GM18873 (cell line): ENCODE measurements around the gene FNDC11.
"Not testable (repeated sequence)": the region's sequence is repeated elsewhere in the genome, so short reads cannot be mapped to it uniquely, and the experiment has no call there.

Source experiments
- ATAC-seq: cut with Tn5 transposase; IDR thresholded peaks from one replicate; pipeline ENCODE4 v1.9.1; 2021; ENCODE audit warnings: mild to moderate bottlenecking, moderate library complexity, moderate number of reproducible peaks; ENCODE audit not compliant: unreplicated experiment, low FRiP score

FNDC11 gene, protein sequence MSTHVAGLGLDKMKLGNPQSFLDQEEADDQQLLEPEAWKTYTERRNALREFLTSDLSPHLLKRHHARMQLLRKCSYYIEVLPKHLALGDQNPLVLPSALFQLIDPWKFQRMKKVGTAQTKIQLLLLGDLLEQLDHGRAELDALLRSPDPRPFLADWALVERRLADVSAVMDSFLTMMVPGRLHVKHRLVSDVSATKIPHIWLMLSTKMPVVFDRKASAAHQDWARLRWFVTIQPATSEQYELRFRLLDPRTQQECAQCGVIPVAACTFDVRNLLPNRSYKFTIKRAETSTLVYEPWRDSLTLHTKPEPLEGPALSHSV

GRCh38 chr20:63553933-63554290, at the start of gene FNDC11:
Gene FNDC11, plus strand, starts transcription at chr20:63554159. Its CDS starts 1,505 bp downstream, at chr20:63555664.
- ATAC-seq: no peak

DNA sequence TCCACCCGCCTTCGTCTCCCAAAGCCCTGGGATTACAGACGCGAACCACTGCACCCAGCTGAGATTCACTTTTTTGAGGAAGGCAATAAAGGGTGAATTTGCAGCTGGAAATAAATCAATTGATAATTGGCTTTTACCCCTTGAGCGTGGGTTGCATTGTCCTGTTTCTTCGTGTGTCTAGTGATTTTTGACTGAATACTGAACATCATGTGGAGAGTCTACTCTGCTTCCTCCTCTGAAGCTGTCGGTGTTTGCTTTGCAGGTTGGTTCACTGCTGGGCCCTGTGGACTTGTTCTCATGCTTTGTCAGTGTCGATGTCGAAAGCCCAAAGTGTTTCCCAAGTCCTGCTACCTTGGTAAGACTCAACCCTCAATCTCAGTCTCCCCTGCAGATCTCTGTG, 49.3 kb upstream of the FNDC11 start:
- ATAC-seq: no peak

DNA sequence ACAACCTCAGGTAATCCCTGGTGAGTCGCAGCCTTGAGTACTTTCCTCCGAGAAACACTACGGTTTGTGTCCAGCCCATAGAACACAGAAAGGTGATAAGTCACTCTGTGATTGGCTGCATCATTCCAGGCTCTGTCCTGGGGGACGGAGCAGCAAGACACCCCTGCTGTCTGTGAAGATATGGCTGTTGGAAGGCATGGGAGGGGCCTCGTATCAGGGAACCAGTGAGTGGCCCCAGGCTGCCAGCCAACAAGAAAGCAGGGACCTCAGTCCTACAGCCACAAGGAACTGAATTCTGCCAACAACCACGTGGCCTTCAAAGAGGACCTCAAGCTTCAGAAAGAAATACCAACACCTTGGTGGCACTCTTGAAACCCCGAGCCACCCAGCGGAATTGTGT, 48.7 kb upstream of the FNDC11 start:
- ATAC-seq: no peak

- no peak for ATAC-seq
Measured at GRCh38 chr20:63505723-63506122, 48.2 kb upstream of the FNDC11 start.

GRCh38 chr20:63507083-63507743, 46.7 kb upstream of the FNDC11 start:
- no peak for ATAC-seq

DNA sequence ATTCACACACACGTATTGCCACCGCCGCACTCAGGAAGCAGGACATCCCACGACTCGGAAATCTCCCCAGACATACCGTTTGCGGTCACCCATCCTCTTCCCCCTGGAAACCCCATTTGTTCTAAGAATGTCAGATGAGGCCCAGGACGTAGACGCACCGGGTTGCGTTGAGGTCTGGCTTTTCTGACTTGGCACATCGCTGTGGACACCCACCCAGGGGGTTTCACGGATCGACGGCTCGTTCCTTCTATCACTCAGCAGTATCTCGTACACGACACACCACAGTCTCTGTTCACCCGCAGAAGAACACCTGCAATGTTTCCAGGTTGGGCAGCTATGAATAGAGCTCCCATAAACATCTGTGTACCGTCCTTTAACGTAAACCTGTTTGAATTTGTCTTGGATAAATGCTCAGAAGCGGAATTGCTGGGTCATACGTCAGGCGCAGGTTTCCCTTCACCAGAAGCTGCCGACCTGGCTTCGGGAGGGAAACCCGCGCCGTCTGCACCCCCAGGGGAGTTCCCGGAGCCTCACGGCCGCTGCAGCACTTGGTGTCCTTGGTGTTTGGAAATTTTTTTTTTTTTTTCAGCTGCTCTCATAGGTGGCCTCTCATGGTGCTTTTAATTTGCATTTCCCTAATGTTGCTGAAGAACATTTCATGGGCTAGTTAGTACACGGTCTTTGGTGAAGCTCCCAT, 45.7 kb upstream of the FNDC11 start:
- ATAC-seq: no peak

DNA sequence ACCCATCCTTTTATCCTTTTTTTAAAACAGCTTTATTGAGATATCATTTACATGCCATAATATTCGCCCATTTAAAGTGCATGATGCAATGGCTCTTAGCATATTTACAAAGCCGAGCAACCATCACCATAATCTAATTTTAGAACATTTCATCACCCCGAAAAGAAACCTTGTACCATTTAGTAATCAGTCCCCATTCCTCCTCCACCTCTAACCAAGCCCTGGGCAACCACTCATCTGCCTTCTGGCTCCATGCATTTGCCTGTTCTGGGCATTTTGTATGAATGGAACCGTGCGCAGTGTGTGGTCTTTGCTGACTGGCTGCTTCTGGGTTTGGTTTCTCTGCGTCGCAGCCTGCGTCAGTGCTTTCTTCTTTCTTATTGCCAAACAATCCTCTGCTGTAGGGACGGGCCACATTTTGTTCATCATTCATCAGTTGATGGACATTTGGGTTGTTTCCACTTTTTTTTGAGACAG, 44.8 kb upstream of the FNDC11 start:
- no peak for ATAC-seq

DNA sequence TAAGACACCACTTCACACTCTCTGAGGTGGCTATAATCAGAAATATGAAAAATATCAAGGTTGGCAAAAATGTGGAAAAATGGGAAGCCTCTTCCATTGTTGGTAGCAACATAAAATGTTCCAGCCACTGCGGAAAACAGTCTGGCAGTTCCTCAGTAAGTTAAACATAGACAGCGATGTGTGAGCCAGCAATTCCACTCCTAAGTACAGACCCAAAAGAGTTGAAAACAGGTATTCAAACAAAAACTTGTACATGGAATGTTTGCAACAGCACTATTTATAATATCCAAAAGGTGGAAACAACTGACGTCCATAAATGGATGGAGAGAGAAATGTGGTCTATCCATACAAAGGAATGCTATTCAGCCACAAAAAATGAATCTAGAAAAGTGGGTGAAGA, 40.8 kb upstream of the FNDC11 start:
- no peak for ATAC-seq

DNA sequence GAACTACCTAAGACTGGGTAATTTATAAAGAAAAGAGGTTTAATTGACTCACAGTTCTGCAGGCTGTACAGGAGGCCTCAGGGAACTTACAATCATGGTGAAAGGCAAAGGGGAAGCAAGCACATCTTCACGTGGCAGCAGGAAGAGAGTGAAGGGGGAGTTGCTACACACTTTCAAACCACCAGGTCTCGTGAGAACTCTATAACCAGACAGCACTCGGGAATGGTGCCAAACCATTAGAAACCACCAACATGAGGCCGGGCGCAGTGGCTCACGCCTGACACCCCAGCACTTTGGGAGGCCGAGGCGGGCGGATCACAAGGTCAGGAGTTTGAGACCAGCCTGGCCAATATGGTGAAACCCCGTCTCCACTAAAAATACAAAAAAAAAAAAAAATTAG, 39.4 kb upstream of the FNDC11 start:
- ATAC-seq: not testable (repeated sequence)

DNA sequence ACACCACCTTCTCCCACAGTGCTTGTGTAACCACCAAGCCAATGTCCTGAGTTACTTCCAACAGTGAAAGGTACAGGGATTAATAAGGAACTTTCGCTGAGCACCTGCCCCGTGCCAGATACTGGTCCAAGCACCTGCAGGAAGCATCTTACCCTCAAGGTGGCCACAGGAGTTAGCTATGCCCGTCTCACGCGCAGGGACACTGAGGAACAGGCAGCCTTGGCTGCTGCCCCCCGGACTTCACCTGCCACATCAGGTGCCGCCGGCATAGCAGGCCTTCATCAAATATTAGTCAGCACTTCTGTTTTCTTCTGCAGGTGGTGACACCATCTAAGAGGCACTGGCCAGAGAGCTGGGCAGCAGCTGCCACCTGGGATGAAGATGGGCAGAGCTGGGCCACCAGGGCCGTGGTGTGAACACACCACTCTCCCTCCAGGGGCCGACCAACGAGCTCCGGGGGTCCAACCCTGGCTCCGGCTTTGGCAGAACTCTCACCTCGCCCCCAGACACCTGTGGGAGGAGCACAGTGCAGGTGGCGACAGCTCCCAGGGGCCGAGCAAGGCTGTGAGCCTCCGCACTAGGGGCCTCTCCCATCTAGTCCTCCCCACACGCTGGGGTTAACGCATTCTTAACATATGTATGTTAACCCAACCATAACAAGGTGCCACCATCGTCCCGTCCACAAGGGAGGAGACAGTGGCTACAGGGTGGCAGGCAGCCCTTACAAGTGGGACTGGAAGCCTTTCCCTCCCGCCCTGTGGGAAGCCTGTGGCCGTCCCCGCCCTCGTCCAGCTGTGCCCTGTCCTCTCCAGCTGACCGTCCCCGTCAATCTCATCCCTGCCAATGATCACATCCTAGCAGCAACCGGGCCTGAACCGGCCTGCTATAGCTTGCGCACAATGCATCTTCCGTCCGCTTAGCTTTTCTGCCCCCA, 36.3 kb upstream of the FNDC11 start:
- no peak for ATAC-seq

DNA sequence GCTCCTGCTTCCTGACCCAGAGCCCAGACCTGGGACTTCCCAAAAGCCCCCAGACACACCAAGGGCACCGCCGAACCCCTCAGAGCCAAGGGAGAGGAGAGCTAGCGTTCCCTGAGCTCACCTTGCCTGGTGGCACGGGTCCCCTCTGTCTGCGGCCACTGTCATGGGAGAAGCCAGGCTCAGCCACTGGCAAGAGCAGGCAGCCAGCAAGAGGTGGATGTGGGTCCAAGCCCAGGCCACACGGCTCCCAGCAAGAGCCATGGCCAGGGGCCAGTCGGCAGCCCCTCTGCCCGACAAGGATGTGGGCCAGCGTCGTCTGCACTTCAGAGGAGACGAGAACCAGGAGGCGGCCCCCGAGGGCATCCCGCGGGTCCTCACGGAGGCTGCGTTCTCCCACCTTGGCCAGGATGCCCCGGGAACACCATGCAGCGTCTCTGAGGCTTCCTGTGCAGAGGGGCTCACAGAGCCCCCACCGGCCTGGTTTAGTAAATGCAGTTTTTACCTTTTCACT, 35.6 kb upstream of the FNDC11 start:
- no peak for ATAC-seq

DNA sequence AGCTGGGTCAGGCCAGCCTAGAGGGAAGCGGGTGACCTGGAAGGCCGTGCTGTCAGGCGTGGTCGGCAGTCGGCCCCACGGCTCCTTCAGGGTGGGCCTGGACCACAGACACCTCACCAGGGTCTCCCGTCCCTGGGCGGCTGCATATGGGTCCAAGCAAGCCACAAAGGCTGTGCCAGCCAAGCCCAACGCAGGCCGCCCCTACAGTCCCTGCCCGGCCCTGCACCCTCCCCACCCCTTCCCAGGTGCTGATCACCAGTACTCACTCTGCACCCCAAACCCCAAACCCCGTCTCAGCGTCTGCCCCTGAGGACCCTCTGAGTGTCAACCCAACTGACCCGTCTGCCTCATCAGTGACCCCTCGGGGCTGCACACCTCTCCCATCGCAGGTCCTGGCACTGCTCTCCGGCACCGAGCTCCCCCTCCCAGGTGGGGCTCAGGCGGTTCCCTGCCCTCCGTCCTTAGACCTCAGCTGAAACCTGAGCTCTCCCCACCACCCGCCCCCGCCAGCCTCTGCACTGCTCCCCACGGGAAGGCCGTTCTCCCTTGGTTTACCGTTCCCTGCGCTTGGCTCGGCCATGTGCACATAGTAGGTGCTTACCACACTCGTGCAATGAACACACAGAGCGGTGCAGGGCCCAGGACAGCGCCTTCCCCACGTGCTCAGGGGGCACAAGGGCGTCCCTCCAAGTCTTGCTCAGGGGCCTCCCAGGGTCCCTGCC, 34.9 kb upstream of the FNDC11 start:
- ATAC-seq: no peak

- peak; percentile 21 for ATAC-seq
Measured at GRCh38 chr20:63519668-63520503, 34.1 kb upstream of the FNDC11 start.

GRCh38 chr20:63520504-63520933, 33.4 kb upstream of the FNDC11 start, which contains the start of gene PPDPF:
Gene PPDPF, plus strand, starts transcription at chr20:63520765. Its CDS starts 544 bp downstream, at chr20:63521309.
- ATAC-seq: peak; percentile 52

DNA sequence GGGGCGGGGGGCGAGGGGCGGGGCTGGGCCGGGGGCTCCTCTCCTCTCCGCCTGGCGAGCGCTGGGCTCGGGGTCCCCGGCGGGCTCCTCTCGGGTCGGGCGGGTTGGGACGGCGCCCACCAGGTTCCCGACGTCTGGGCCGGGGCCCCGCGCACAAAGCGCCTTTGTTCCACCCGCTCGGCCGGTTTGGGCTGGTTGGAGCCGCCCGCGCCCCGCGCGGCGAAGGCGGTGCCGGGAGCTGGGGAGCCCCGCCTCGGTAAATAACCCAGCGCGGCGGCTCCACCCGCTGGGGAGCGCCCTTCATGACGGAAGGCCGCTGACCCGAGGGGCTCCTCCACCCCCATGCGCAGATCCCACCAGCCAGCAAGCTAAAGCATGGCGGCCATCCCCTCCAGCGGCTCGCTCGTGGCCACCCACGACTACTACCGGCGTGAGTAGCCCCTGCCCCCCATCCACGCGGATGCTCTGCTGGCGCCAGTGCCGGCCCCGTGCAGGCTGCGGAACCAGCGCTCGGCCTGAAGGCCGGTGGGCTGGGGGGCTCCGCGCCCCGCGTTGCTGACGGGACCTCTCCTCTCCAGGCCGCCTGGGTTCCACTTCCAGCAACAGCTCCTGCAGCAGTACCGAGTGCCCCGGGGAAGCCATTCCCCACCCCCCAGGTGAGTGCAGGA, 32.9 kb upstream of the FNDC11 start:
- ATAC-seq: peak; percentile 26

- ATAC-seq: no peak
Measured at GRCh38 chr20:63521602-63522001, 32.4 kb upstream of the FNDC11 start.

GRCh38 chr20:63522091-63522868, 31.7 kb upstream of the FNDC11 start:
- no peak for ATAC-seq
